PC-9 (cell line): Measurements from ENCODE around the gene IFT122. TPM values are rescaled to one million over a fixed set of nuclear protein-coding genes. Genes with fewer than 3 reads are reported as not detected.
A peak's percentile ranks its signal among the peaks of the same experiment; 100 is the strongest.

Experiments
- BruUV-seq: library from RNA; stranded (reverse); fragments of 400-500 nt; replicated peaks from 2 replicates; lab custom pipeline; 2021; lab: Mats Ljungman, UMichigan
- CTCF ChIA-PET: fragments of 300-600 bp; sonication (Branson Sonifier 250); formaldehyde crosslinking; loops from one replicate; lab custom pipeline; 2022; ENCODE audit warnings: antibody characterized with exemption; lab: Charles Lee
- POLR2A ChIA-PET: fragments of 300-600 bp; sonication (Branson Sonifier 250); formaldehyde crosslinking; loops from one replicate; lab custom pipeline; 2022; ENCODE audit warnings: antibody characterized with exemption; ENCODE audit not compliant: unreplicated experiment; lab: Charles Lee
- DNase-seq, 2 experiments: peaks; one replicate each; pipeline versions ENCODE4 v3.0.0 to v3.0.0-alpha.2; 2015 to 2022; ENCODE audit warnings: mixed read lengths in 1 of 2
- H2AFZ ChIP-seq: fragments of 200-600 bp; sonication (generic); 2 replicates; pipeline ENCODE4 v1.8.1; 2017; ENCODE audit warnings: antibody characterized with exemption
- H3F3A ChIP-seq: fragments of 200-600 bp; sonication (generic); 2 replicates; pipeline ENCODE4 v1.8.1; 2017; ENCODE audit warnings: antibody characterized with exemption, mild to moderate bottlenecking, low read depth; ENCODE audit not compliant: insufficient read depth
- H3K27ac ChIP-seq: fragments of 200-600 bp; sonication (generic); 2 replicates; pipeline ENCODE4 v1.6.1; 2016; ENCODE audit warnings: mixed run types
- H3K27me3 ChIP-seq: fragments of 200-600 bp; sonication (generic); 2 replicates; pipeline ENCODE4 v1.6.1; 2016; ENCODE audit warnings: low read depth, mixed run types; ENCODE audit not compliant: insufficient read depth
- H3K36me3 ChIP-seq: fragments of 200-600 bp; sonication (generic); 2 replicates; pipeline ENCODE4 v1.6.1; 2016; ENCODE audit warnings: low read depth, mixed run types
- H3K4me1 ChIP-seq: fragments of 200-600 bp; sonication (generic); replicated peaks from 2 replicates; pipeline ENCODE4 v1.6.1; 2016; ENCODE audit warnings: mixed run types; ENCODE audit not compliant: insufficient read depth
- H3K4me2 ChIP-seq: fragments of 200-600 bp; sonication (generic); 2 replicates; pipeline ENCODE4 v1.6.1; 2017; ENCODE audit warnings: mixed run types
- H3K4me3 ChIP-seq: fragments of 200-600 bp; sonication (generic); 2 replicates; pipeline ENCODE4 v1.6.1; 2016; ENCODE audit warnings: mixed run types
- H3K79me2 ChIP-seq: fragments of 200-600 bp; sonication (generic); 2 replicates; pipeline ENCODE4 v1.6.1; 2017; ENCODE audit warnings: low read depth, mixed run types
- H3K9me2 ChIP-seq: fragments of 200-600 bp; sonication (generic); 2 replicates; pipeline ENCODE4 v1.8.1; 2017; ENCODE audit warnings: mild to moderate bottlenecking; ENCODE audit not compliant: insufficient read depth
- H3K9me3 ChIP-seq: fragments of 200-600 bp; sonication (generic); 2 replicates; pipeline ENCODE4 v1.8.1; 2016; ENCODE audit warnings: low read depth; ENCODE audit not compliant: insufficient read depth
- H4K20me1 ChIP-seq: fragments of 200-600 bp; sonication (generic); 2 replicates; pipeline ENCODE4 v1.8.1; 2017; ENCODE audit not compliant: insufficient read depth
- EZH2 ChIP-seq: fragments of 200-600 bp; sonication (generic); IDR thresholded peaks from 2 replicates; pipeline ENCODE4 v1.8.0; 2017; ENCODE audit warnings: antibody characterized with exemption, low read depth
- intact Hi-C: fragments of 100-400 bp; cut with micrococcal nuclease; formaldehyde crosslinking; loops from one replicate; pipeline ENCODE4 v1.10.0; 2022; ENCODE audit not compliant: unreplicated experiment
- total RNA-seq: library from RNA; stranded (reverse); gene quantifications from 2 replicates; pipeline ENCODE4 v1.2.3, GENCODE V29; 2021
- TF ChIP-seq, protein P1 (sequence below): fragments of 200-600 bp; sonication (generic); conservative IDR thresholded peaks from 2 replicates; pipeline ENCODE4 v1.6.1; 2017; ENCODE audit warnings: mixed run types, antibody characterized with exemption, mild to moderate bottlenecking, moderate library complexity

IFT122 gene
- total RNA-seq, 1 experiment from 2014 or later: 55.6 TPM

DNA sequence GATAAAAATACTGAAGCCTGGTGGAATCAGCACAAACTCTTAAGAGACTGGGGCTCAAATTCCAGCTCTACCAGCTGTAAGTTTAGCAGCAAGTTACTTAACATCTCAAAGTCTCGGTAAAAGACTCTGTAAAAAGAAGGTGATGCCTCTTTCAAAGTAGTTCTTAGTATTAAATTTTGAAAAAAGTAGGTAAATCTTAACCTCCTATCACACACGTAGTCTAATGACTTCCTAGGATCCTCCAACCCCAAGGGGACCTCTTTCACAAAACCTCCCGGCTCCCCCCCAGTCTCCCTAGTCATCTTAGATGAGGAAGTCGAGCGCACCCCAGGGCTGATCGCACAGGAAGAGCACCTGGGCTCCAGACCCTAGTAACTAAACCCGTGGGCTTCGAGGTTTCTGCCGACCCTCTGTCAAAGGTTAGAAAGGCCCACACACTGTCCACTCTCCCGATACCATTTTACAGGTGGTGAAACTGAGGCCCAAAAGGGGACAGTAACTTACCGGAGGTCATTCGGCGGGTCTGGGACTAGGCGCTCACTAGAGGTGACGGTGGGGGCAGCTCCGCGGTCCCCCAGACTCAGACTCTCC lies 703 bp upstream of the IFT122 start:
- Histone ChIP-seq H3K27me3 (no peaks in the 10 kb centered on the region), H3K4me2 (peak overlapping the region; percentile 80), H3K9me3 (no peaks in the 10 kb centered on the region), H3K79me2 (peaks cover 55% of the 10 kb centered on the region), H2AFZ (peak overlapping the region; percentile 95), H3K4me1 (peaks cover 38% of the 10 kb centered on the region), H3K27ac (peak overlapping the region; percentile 62), H4K20me1 (no peaks in the 10 kb centered on the region; the same call in 1 of the 2 replicates), H3K36me3 (peaks cover 35% of the 10 kb centered on the region), H3K4me3 (peak overlapping the region; percentile 79), H3K9me2 (no peaks in the 10 kb centered on the region), H3F3A (no peaks in the 10 kb centered on the region; the same call in 1 of the 2 replicates)
- CTCF ChIA-PET: interaction anchor here (0.8 to 1.0 kb wide), 3 partner anchors 56 to 209 kb away, joined by 3 to 4 read pairs (median 3); a partner anchor contains a TSS
- TF ChIP-seq EZH2: no peak
- TF ChIP-seq, protein P1, sequence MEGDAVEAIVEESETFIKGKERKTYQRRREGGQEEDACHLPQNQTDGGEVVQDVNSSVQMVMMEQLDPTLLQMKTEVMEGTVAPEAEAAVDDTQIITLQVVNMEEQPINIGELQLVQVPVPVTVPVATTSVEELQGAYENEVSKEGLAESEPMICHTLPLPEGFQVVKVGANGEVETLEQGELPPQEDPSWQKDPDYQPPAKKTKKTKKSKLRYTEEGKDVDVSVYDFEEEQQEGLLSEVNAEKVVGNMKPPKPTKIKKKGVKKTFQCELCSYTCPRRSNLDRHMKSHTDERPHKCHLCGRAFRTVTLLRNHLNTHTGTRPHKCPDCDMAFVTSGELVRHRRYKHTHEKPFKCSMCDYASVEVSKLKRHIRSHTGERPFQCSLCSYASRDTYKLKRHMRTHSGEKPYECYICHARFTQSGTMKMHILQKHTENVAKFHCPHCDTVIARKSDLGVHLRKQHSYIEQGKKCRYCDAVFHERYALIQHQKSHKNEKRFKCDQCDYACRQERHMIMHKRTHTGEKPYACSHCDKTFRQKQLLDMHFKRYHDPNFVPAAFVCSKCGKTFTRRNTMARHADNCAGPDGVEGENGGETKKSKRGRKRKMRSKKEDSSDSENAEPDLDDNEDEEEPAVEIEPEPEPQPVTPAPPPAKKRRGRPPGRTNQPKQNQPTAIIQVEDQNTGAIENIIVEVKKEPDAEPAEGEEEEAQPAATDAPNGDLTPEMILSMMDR: no peak
- no peak for DNase-seq
- TSS peak; percentile 74 for BruUV-seq
- POLR2A ChIA-PET: interaction anchor here (0.6 to 0.7 kb wide), 8 partner anchors 10 to 952 kb away, joined by 3 to 6 read pairs (median 4); no protein-coding TSS in a partner anchor
- intact Hi-C loops: no loop called here

DNA sequence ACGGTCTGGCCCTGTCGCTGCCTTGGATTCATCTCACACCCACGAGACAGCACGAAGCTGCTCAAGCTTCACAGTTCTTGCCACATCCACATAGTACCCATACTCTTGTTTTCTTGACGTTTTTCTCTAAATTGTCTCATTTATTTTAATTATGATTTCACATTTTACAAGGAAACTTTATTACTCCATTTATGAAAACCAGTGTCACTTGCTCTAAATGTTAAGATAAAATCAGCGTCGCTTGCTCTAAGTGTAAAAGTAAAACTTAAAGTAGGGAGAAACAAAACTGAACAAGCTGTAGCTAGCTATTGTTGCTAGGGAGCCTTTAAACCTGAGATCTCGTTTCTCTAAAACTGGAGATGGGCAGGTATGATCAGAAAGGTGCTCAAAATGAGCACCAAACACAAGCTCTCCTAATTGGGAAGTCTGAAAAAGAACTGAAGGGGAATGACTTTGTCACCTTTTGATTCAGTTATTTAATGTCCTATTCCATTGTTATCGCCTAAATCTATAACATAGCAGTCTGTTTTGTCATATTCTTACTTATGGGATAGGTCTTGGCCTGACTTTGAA lies 680 bp downstream of the IFT122 start:
- peaks cover 35% of the 10 kb centered on the region for H3K4me1 ChIP-seq
- TF ChIP-seq, protein P1: no peak
- no peak for TF ChIP-seq EZH2
- H3K9me3 ChIP-seq: no peaks in the 10 kb centered on the region
- CTCF ChIA-PET: interaction anchor here (0.6 to 1.0 kb wide), 3 partner anchors 57 to 389 kb away, joined by 3 to 18 read pairs (median 3); no protein-coding TSS in a partner anchor
- no peaks in the 10 kb centered on the region; the same call in 1 of the 2 replicates for H3F3A ChIP-seq
- H3K4me3 ChIP-seq: peak overlapping the region; percentile 79
- intact Hi-C loops: loop anchor here (1.0 to 5.0 kb wide), 4 partner anchors 43 to 186 kb away; no protein-coding TSS in a partner anchor
- peaks cover 22% of the 10 kb centered on the region for H3K36me3 ChIP-seq
- H2AFZ ChIP-seq: peak overlapping the region; percentile 81
- no peaks in the 10 kb centered on the region for H3K9me2 ChIP-seq
- no peaks in the 10 kb centered on the region for H3K27me3 ChIP-seq
- H3K4me2 ChIP-seq: peak overlapping the region; percentile 97
- peaks cover 55% of the 10 kb centered on the region for H3K79me2 ChIP-seq
- no TSS peak for BruUV-seq
- H4K20me1 ChIP-seq: no peaks in the 10 kb centered on the region
- peak overlapping the region; percentile 29; the same call in 1 of the 2 replicates for H3K27ac ChIP-seq
- POLR2A ChIA-PET: interaction anchor here (0.6 to 0.7 kb wide), 3 partner anchors 13 to 225 kb away, joined by 5 to 16 read pairs (median 7); no protein-coding TSS in a partner anchor
- DNase-seq: peak in 1 of 2 experiments; percentile 40

DNA sequence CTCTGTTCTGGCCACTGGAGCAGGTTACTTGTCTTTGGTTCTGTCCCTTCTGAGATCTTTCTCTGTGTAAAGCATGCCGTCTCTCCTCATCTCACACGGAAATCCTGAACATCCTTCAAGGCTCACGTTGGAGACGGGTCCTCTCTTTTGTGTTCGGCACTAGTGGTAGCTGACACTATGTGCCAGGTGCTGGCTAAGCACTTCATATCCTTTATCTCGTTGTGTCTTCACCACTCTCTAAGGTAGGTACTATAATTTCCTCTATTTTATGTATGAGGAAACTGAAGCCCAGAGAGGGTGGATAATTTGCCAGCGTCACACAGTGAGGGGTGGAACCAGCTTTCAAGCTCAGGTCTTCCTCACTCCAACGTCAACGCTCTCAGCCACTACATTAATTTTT lies 1.2 kb downstream of the IFT122 start:
- H3K4me1 ChIP-seq: peaks cover 33% of the 10 kb centered on the region
- no peaks in the 10 kb centered on the region for H3K27me3 ChIP-seq
- peaks cover 19% of the 10 kb centered on the region for H3K36me3 ChIP-seq
- H3K79me2 ChIP-seq: peaks cover 55% of the 10 kb centered on the region
- no peaks in the 10 kb centered on the region for H3K9me2 ChIP-seq
- H3K4me3 ChIP-seq: peak overlapping the region; percentile 79
- H2AFZ ChIP-seq: peak overlapping the region; percentile 81
- 0 out of 2 replicates have a peak overlapping the region, but pooled peaks have one; percentile 29 for H3K27ac ChIP-seq
- H3F3A ChIP-seq: no peaks in the 10 kb centered on the region; the same call in 1 of the 2 replicates
- H3K4me2 ChIP-seq: peak overlapping the region; percentile 97
- no peaks in the 10 kb centered on the region for H4K20me1 ChIP-seq
- no TSS peak for BruUV-seq
- intact Hi-C loops: loop anchor here (2.0 to 5.0 kb wide), 3 partner anchors 44 to 186 kb away; no protein-coding TSS in a partner anchor
- no peak for TF ChIP-seq EZH2
- TF ChIP-seq, protein P1: no peak
- ChIA-PET POLR2A (interaction anchor here (0.5 to 0.6 kb wide), 2 partner anchors 34 to 224 kb away, joined by 3 to 5 read pairs; no protein-coding TSS in a partner anchor), CTCF (interaction anchor here (0.6 kb wide), 1 partner anchor 58 kb away, joined by 3 read pairs; no protein-coding TSS in a partner anchor)
- no peaks in the 10 kb centered on the region for H3K9me3 ChIP-seq
- DNase-seq: no peak
